HG03045 (cell line): Measurements from ENCODE around the gene TNFRSF12A.
"Not testable (repeated sequence)": the region's sequence is repeated elsewhere in the genome, so short reads cannot be mapped to it uniquely, and the experiment has no call there.

ENCODE experiments used
- ATAC-seq: cut with Tn5 transposase; IDR thresholded peaks from one replicate; pipeline ENCODE4 v1.9.1; 2021; ENCODE audit warnings: mild to moderate bottlenecking, moderate library complexity; ENCODE audit not compliant: unreplicated experiment

TNFRSF12A gene

DNA sequence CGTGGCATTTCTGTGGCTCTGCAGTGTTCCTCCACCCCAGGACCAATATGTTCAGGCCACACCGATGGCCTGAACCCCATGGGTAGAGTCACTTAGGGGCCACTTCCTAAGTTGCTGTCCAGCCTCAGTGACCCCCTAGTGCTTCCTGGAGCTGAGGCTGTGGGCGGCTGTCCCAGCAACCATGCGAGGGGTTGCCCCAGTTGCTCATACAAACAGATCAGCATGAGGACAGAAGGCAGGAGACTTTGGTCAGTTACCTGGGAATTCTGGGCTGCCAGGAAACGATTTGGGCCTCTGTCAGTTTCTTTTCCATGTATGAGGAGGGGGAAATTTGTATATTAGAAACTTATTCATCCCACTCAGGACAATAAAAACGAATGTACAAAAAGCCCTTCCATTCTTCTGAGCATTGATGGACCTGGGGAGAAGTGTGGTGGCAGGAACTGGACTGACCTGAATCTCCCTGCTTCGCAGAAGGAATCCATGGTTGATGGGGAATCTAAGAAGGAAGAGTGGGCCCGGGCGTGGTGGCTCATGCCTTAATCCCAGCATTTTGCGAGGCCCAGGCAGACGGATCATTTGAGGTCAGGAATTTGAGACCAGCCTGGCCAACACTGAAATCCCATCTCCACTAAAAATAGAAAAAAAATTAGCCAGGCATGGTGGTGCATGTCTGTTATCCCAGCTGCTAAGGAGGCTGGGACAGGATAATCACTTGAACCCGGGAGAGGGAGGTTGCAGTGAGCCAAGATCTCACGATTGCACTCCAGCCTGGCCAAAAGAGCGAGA, 40.4 kb downstream of the TNFRSF12A start:
- no peak for ATAC-seq

- ATAC-seq: no peak
Measured at GRCh38 chr16:3062553-3062952, 42.4 kb downstream of the TNFRSF12A start.

- ATAC-seq: no peak
Measured at GRCh38 chr16:3063625-3064386, 43.6 kb downstream of the TNFRSF12A start.

DNA sequence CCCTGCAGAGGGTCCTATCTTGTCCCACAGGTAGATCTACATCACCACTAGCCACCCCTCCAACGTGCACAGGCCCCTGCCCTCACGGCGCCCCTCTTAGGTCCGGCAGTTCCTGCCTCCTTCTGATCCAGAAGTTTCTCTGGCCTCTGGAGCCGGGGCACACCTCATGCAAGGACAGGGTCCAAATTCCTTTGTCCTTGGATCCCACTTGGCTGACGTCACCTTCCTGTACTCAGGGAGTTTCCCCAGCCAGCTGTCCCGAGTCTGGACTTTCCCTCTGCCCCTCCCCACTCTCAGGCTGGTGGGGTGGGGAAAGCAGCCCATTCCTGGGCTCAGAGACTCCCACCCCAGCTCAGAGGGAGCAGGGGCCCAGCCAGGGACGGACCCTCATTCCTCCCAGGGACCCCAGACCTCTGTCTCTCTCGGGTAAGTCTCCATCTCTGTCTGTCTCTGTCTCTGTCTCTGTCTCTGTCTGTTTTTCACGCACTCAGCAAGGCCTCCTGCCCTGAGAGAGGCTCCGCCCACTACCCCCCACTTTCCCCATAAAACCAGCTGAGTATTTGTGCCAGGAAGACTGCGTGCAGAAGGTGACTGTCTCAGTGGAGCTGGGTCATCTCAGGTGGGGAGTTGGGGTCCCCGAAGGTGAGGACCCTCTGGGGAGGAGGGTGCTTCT, 45.0 kb downstream of the TNFRSF12A start, which contains the start of gene IL32:
Gene IL32 (plus strand): TSS at position 572 of the 673 bp plus-strand sequence. CDS start 172 bp downstream, outside the sequence.
- no peak for ATAC-seq

DNA sequence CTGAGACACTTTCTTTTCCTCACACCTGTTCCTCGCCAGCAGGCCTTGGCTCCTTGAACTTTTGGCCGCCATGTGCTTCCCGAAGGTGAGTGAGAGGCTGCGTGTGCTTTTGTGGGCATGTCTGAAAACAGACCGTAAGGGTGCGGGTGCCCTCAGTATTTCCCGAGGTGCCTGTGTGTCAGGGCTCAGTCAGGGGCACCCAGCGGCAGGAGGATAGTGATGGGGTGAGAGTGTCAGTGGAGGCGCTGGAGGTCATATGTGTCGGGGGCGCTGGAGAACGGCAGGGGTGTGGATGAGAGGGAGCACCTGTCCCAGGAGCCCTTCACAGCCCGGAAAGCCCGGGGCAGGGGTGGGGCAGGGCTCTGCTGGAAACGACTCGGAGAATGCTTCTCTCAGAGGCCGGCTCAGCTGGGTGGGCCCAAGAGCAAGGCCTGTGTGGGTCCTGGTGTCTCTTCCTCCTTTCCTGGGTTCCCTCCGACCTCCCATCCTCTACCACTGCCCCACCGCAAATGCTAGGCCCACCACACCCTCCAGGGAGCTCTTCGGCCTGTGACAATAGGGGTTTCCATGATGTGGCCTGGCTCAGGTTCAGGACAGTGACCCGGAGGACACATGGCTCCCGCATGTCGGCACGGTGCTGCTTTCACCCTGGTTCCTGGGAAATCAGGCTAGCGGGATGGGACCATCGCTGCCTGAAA, 45.7 kb downstream of the TNFRSF12A start:
- ATAC-seq: no peak

DNA sequence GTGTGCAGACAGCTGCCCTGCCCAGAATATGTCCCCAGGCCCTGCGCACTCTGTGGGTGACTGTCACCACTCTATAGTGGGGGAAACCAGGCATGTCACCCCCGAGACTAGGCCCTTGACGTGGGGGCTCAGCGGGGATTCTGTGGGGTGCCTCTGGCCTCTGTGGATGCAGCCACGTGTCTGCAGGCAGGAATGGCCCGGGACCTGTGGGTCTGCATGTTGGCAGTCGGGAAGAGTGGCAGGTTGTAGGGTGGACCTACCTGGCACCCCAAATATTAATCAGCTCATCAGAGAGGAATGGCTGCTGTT, 46.2 kb downstream of the TNFRSF12A start:
- no peak for ATAC-seq

DNA sequence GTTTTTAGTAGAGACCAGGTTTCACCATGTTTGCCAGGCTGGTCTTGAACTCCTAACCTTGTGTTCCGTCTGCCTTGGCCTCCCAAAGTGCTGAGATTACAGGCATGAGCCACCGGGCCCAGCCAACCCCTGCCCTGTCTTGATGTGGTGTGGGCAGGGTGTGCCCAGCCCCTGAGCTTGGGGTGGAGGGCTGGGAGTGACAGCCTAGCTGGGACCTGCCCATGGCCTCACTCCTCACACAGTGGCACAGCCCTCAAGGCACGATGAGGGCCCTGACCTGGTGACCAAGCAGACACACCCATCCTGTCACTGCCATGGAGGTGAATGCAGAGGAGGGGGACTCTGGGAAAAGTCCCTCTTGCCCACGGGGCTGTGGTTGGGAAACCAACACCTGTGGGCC, 48.3 kb downstream of the TNFRSF12A start:
- no peak for ATAC-seq

- not testable (repeated sequence) for ATAC-seq
Measured at GRCh38 chr16:3069146-3069545, 49.0 kb downstream of the TNFRSF12A start.

DNA sequence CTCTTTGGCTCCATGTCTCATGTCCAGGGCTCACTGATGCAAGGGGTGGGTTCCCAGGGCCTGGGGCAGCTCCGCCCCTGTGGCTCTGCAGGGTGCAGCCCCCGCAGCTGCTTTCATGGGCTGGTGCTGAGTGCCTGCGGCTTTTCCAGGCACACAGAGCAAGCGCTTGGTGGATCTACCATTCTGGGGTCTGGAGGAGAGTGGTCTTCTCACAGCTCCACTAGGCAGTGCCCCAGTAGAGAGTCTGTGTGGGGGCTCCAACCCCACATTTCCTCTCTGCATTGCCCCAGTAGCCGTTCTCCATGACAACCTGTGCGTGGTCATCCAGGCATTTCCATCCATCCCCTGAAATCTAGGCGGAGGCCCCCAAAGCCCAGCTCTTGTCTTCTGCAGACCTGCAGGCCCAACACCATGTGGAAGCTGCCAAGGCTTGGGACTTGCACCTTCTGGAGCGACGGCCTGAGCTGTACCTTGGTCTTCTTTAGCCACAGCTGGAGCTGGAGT, 50.5 kb downstream of the TNFRSF12A start:
- no peak for ATAC-seq

GRCh38 chr16:3071655-3072054, 51.5 kb downstream of the TNFRSF12A start:
- no peak for ATAC-seq
